C4-2B (cell line): Measurements from ENCODE around the gene PTPRD.

ENCODE experiments used
- H3K27ac ChIP-seq: fragments of 450-650 bp; 2 replicates; pipeline ENCODE4 v1.5.1; 2017
- CTCF ChIP-seq: fragments of 450-650 bp; conservative IDR thresholded peaks from 2 replicates; pipeline ENCODE4 v1.5.1; 2017; ENCODE audit warnings: mild to moderate bottlenecking
- ZFX ChIP-seq: fragments of 450-650 bp; IDR thresholded peaks from 2 replicates; pipeline ENCODE4 v1.6.1; 2017

The PTPRD gene

GRCh38 chr9:8431505-8431904 lies 2181.3 kb downstream of the PTPRD start:
- TF ChIP-seq ZFX: no peak
- TF ChIP-seq CTCF: no peak
- H3K27ac ChIP-seq: no peak overlapping the region

- TF ChIP-seq CTCF (no peak), ZFX (no peak)
- no peak overlapping the region for H3K27ac ChIP-seq
Measured at GRCh38 chr9:8430945-8431344, 2181.9 kb downstream of the PTPRD start.

GRCh38 chr9:8429768-8430167 lies 2183.0 kb downstream of the PTPRD start:
- TF ChIP-seq CTCF (no peak), ZFX (no peak)
- no peak overlapping the region for H3K27ac ChIP-seq

- H3K27ac ChIP-seq: no peak overlapping the region
- TF ChIP-seq ZFX (no peak), CTCF (no peak)
Measured at GRCh38 chr9:8429157-8429556, 2183.6 kb downstream of the PTPRD start.

- TF ChIP-seq ZFX (no peak), CTCF (no peak)
Measured at GRCh38 chr9:8428389-8428788, 2184.4 kb downstream of the PTPRD start.

GRCh38 chr9:8424786-8425410 lies 2187.9 kb downstream of the PTPRD start:
- TF ChIP-seq CTCF (no peak), ZFX (no peak)
- H3K27ac ChIP-seq: no peak overlapping the region

More at GRCh38 chr9:8428389-8428788, 2184.4 kb downstream of the PTPRD start:
- H3K27ac ChIP-seq: no peak overlapping the region

- no peak overlapping the region for H3K27ac ChIP-seq
- TF ChIP-seq CTCF: no peak
- TF ChIP-seq ZFX: no peak
Measured at GRCh38 chr9:8420416-8420815, 2192.4 kb downstream of the PTPRD start.
